GM21367 (cell line): ENCODE results near the gene HSPA8.

ENCODE experiments used
- ATAC-seq: cut with Tn5 transposase; IDR thresholded peaks from one replicate; pipeline ENCODE4 v1.9.1; 2021; ENCODE audit not compliant: unreplicated experiment

The HSPA8 gene

GRCh38 chr11:123051146-123051545 is 10.8 kb downstream of the HSPA8 start:
- ATAC-seq, result no peak

DNA sequence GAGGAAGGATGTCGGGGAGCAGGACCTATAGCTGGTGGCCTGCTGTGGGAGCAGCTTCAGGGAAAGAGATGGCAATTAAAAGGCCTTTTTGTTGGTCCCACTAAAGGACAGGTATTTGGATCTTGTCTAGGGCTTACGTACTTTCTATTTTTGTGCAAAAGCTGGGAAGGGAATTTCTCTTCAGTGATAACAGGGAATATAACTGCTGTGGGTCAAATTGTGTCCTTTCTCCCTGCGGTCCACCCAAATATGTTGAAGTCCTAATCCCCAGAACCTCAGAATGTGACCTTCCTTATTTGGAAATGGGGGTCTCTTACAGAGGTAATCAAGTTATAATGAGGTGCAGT is 14.0 kb downstream of the HSPA8 start:
- no peak for ATAC-seq

- no peak for ATAC-seq
Observed at GRCh38 chr11:123047266-123047946, 14.5 kb downstream of the HSPA8 start.

GRCh38 chr11:123046473-123047259 is 15.3 kb downstream of the HSPA8 start:
- no peak for ATAC-seq

GRCh38 chr11:123045101-123045500 is 16.8 kb downstream of the HSPA8 start:
- no peak for ATAC-seq

GRCh38 chr11:123041185-123041584 is 20.8 kb downstream of the HSPA8 start:
- no peak for ATAC-seq

DNA sequence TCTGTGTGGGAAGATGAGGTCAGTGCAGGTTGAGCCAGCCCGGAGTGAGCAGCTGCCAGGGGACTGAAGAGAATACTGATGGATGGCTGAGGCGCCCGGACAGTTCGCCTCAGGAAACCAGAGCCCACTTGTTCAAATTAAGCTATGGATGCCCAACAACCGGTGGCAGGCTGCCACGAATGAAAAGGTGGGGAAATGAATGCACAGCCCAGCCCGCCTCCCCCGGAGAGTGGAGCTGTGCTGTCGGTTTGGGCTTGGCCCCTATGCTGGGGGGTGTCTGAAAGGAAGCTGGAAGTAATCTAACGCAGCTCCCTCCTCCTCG is 21.9 kb downstream of the HSPA8 start:
- no peak for ATAC-seq

DNA sequence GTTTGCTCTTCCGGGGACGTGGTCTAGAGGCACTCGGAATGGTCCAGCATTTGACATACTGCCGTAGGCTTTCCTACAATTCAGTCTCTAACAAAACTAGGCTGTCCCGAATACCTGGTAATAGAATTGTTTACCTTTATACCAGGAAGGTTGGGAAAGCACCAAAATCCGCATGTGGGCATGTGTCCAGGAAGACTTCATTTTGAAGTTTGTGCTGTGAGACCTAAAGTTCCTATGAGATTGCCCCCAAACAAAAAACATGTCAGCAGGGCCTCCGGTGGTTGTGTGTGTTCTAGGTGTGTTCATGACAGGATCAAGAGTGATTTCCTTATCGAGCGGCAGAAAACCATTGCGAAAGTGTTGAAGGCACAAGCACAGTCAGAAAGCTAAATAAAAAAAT is 26.1 kb downstream of the HSPA8 start:
- no peak for ATAC-seq

DNA sequence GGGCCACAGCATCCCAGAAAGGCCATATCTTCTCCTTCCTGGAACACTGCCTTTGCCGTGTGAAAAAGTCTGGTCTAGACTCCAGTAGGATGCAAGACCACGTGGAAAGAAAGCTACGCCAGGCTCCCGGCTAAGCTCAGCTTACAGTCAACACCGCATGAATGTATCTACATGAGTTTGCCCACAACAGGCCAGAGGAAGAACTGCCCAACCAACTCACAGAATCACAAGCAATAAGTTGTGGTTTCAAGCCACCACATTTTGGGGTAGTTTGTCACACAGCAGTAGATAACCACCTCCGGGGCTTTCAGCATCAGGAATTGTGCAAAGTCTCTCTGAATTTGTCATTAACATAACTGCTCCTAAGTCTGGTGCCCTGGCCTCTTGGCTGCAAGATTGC is 27.3 kb downstream of the HSPA8 start:
- no peak for ATAC-seq

GRCh38 chr11:123033895-123034294 is 28.0 kb downstream of the HSPA8 start:
- ATAC-seq, result no peak

GRCh38 chr11:123030517-123030916 is 31.4 kb downstream of the HSPA8 start:
- no peak for ATAC-seq

DNA sequence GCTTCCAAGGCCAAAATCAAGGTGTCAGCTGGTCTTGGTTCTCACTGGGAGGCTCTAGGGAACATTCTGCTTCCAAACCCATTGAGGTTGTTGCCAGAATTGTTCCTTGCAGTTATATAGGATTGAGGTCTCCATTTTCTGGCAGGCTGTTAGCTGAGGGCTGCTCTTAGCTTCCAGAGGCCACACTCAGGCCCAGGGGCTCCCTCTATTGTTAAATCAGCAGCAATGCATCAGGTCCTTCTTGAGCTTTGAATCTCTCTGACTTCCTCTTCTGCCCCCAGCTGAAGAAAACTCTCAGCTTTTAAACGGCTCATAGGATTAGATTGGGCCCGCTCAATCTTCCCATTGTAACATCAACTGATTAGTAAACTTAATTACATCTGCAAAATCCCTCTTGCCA is 41.0 kb downstream of the HSPA8 start:
- ATAC-seq, result no peak

DNA sequence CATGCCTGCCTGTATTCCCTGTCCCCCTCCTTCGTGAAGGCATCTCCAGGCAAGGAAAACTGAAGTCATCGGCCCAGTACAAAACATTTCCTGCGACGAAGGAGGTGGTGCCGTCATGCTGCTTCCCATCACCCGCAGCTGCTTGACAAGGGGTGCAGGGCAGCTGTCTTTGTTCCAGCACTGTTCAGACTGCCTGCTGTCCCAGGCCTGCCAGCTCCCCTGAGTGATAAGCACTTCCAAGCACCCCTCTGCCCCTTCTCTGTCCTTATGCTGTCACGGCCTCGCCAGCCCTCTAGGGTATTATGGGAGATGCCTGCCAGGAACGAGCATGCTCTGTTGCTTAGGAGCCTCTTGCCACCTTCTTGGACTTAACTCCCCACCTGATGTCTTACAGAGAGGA is 43.2 kb downstream of the HSPA8 start:
- no peak for ATAC-seq

- no peak for ATAC-seq
Observed at GRCh38 chr11:123011510-123011909, 50.4 kb downstream of the HSPA8 start.
